HepG2 (cell line): ENCODE measurements around the gene SENP7.

Source experiments
- ATM ChIP-seq: fragments of 450-650 bp; IDR thresholded peaks from 2 replicates; pipeline ENCODE4 v1.7.1; 2017; ENCODE audit warnings: mild to moderate bottlenecking, borderline replicate concordance
- CEBPB ChIP-seq: IDR thresholded peaks from 2 replicates; pipeline ENCODE4 v1.6.1; 2011; ENCODE audit warnings: low read depth, low read length, improper control_type of control experiment, borderline replicate concordance
- FOXP4 ChIP-seq: sonication (generic); formaldehyde crosslinking; IDR thresholded peaks from 2 replicates; pipeline ENCODE4 v1.4.0; 2020; ENCODE audit warnings: missing genetic modification reagents
- GABPA ChIP-seq, 2 experiments: IDR thresholded peaks; 2 replicates each; pipeline ENCODE4 v1.6.1; 2011 to 2016; ENCODE audit warnings: low read depth in 2 of 2, low read length in 1 of 2, missing biosample characterization in 1 of 2, missing genetic modification characterization in 1 of 2
- KDM6A ChIP-seq: IDR thresholded peaks from 2 replicates; pipeline ENCODE4 v1.6.1; 2016; ENCODE audit warnings: low read depth
- KLF13 ChIP-seq: sonication (generic); formaldehyde crosslinking; IDR thresholded peaks from 2 replicates; pipeline ENCODE4 v1.4.0; 2020; ENCODE audit warnings: mild to moderate bottlenecking, missing genetic modification reagents
- MXI1 ChIP-seq: IDR thresholded peaks from 3 replicates; pipeline ENCODE4 v1.6.1; 2012; ENCODE audit warnings: low read depth, low read length, inconsistent platforms, borderline replicate concordance
- PCBP2 ChIP-seq: fragments of 200-400 bp; formaldehyde crosslinking; optimal IDR thresholded peaks from 2 replicates; pipeline ENCODE3; 2018; ENCODE audit warnings: low read length, low read depth; ENCODE audit not compliant: poor library complexity, severe bottlenecking
- SIN3A ChIP-seq: IDR thresholded peaks from 2 replicates; pipeline ENCODE4 v1.6.1; 2011; ENCODE audit warnings: low read depth, mild to moderate bottlenecking, control low read depth, low read length, borderline replicate concordance
- ZNF598 ChIP-seq: sonication (generic); formaldehyde crosslinking; IDR thresholded peaks from 2 replicates; pipeline ENCODE4 v1.5.1; 2020; ENCODE audit warnings: mild to moderate bottlenecking, missing genetic modification reagents, borderline replicate concordance

DNA sequence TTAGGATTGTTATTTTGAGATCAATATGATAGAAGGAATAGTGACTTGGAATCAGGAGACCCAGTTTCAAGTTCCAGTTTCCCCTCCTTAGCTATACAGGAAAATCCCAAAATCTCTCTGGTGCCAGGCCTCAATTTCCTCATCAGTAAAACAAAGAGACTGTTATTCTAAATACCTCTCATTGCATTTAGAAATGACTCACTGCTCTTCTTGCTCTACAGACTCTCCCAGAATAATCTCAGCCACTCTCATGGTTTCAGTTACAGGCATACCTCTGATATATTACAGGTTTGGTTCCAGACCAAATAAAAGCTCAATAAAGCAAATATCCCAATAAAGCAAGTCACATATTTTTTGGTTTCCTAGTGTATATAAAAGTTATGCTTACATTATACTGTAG, 221.0 kb downstream of the SENP7 start:
- TF ChIP-seq FOXP4 (no peak), PCBP2 (no peak), SIN3A (no peak), MXI1 (no peak), ZNF598 (CRISPR knock-in tag) (no peak), KDM6A (CRISPR knock-in tag) (no peak), ATM (no peak), CEBPB (no peak), KLF13 (no peak), GABPA (IDR thresholded peaks at IDR 0.05; ENCODE audit: low read depth, low read length) (no peak), GABPA (CRISPR knock-in tag; IDR thresholded peaks at IDR 0.05; ENCODE audit: low read depth) (no peak)
